Cardiac fibroblast (primary cell): ENCODE results near the gene TRPM5.

Experiments used
- DNase-seq, 2 donors: peaks; one replicate each; pipeline versions ENCODE4 v3.0.0 to v3.0.0-alpha.2; 2010; ENCODE audit warnings: low read depth in 2 of 2
- H3K4me3 ChIP-seq, 2 donors: replicated peaks in 1 of 2; 1 replicate in 1 of 2; 2 replicates in 1 of 2; pipeline ENCODE4 v1.5.1; 2011; ENCODE audit warnings: low read depth in 2 of 2, low read length in 2 of 2, mild to moderate bottlenecking in 2 of 2, moderate library complexity in 1 of 2
- CTCF ChIP-seq: IDR thresholded peaks from one replicate; pipeline ENCODE4 v1.5.1; 2011; ENCODE audit warnings: low read depth, mild to moderate bottlenecking, low read length, inconsistent platforms

TRPM5 gene

GRCh38 chr11:2402890-2403645, 41.2 kb downstream of the TRPM5 start:
- TF ChIP-seq CTCF, result no peak
- no peak for DNase-seq
- no peak overlapping the region for H3K4me3 ChIP-seq

GRCh38 chr11:2402106-2402505, 42.2 kb downstream of the TRPM5 start:
- DNase-seq, result no peak
- no peak for TF ChIP-seq CTCF
- peak overlapping the region; percentile 99 to 100 for H3K4me3 ChIP-seq

DNA sequence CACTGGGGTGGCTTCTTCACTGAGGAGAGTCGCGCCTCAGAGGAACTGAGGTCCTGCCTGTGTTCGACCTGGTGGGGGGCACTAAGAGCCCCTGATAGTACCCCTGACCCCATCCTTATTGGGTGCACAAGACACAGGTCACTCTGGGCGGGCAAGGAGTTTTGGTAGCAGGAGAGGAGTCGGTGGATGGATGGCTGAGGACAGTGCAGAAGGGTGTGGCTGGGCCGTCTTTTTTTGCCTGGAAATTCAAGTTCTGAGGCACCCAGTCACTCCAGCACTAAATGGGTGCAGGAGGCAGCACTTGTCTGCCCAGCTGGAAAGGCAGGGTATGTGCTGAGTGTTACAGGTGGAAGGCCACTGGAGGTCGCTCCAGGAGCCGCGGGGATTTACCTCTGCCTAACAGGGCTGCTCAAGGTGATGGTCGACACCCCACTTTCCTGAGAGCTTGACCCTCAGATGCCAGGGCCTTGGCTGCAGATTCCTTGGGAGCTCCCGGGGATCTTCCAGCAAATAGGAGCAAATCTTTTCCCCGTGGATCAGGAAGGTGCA, 42.8 kb downstream of the TRPM5 start:
- TF ChIP-seq CTCF, result no peak
- peak overlapping the region; percentile 99 to 100 for H3K4me3 ChIP-seq
- DNase-seq, result no peak

- H3K4me3 ChIP-seq, result peak overlapping the region; percentile 99 to 100
- no peak for DNase-seq
- TF ChIP-seq CTCF, result no peak
Observed at GRCh38 chr11:2400762-2401435, 43.4 kb downstream of the TRPM5 start.

DNA sequence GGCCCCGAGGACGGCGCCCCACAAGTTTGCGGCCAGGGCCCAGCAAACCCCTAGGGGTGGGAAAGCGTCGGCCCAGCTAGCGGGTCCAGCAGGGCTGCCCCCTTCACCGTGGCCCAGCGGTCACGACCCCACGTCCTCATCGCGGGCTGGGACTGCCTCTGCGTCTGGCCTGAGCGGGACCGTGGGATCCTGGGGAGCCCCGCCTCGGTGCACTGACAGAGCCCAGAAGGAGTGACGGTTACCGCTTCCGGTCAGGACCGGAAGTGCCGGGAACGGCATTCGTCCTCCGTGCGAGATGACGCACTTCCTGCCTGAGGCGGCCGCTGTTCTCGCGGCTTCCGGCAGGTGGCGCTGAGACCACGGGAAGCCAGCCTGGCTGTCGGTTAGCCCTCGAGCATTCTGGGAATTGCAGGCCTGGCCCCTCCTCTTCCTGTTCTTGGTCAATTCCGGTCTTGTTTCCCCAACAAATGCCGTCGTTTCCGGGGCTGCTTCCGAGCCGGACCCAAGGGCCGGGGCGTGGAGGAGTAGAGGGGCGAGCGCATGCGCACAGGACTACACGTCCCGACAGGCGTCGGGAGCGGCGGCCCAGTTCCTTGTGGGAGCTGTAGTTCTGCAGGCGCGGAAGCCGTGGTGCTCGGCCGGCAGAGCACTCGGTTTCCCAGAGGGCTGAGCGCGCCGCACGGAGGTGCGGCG, 44.1 kb downstream of the TRPM5 start, which contains the start of gene TSSC4:
Gene TSSC4 (plus strand): TSS at position 682 of the 693 bp plus-strand sequence. CDS start 1,884 bp downstream, outside the sequence.
- peak; percentile 100 for DNase-seq
- peak within 1 kb of the TSS; percentile 99 to 100 for H3K4me3 ChIP-seq
- peak; percentile 99 for TF ChIP-seq CTCF

DNA sequence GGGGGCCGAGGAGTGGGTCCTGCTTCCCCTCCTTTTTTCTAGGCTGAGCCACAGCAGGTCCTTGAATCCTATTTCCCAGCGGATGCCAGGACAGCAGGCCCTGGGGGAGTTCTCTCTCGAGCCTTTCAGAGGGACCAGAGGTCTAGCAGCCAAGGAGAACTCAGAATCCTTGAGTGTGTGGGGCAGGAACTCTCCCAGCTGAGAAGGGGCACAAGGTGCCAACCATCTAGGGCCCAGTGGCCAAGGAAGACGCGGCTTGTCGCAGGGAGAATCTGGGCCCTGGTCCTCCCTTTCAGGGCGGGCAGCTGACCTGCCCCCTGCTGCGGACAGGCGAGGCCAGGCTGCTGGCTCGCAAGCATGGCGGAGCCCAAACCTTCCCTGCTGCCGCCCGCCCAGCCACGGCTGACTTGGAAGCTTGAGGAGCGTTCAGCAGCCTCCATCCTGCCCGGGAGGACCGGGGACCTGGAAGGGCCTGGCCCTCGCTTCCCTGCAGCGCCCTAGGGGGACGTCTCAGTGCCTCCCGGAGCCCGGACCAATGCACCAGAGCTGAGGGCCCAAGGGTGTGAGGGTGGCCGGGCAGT, 44.7 kb downstream of the TRPM5 start:
- peak in 1 of 2 donors; percentile 41 for DNase-seq
- TF ChIP-seq CTCF, result no peak
- H3K4me3 ChIP-seq, result peak overlapping the region; percentile 72 to 74
